Lower leg skin (tissue), 4 donors: ENCODE data around the gene ISG15. TPM values are rescaled to one million over a fixed set of nuclear protein-coding genes. Genes with fewer than 3 reads are reported as not detected.

Experiments used
- DNase-seq, 2 donors: peaks; one replicate each; pipeline ENCODE4 v3.0.0-alpha.2; 2019; ENCODE audit warnings: low spot score in 2 of 2
- H3K4me3 ChIP-seq: fragments of 200-600 bp; sonication (generic); 2 replicates; pipeline ENCODE4 v1.5.1; 2017; ENCODE audit warnings: mild to moderate bottlenecking, low read depth; ENCODE audit not compliant: poor library complexity, severe bottlenecking
- POLR2A ChIP-seq, 2 donors: fragments of 450-650 bp; IDR thresholded peaks; one replicate each; pipeline ENCODE4 v1.6.1; 2016 to 2017; ENCODE audit warnings: antibody characterized with exemption in 2 of 2, mild to moderate bottlenecking in 1 of 2, moderate library complexity in 1 of 2
- WGBS, 2 donors: methylation state at CpG; one replicate each; pipeline ENCODE4 v1.1.5; 2018; 5-methylcytosine and 5-hydroxymethylcytosine counted together
- intact Hi-C: fragments of 100-400 bp; cut with DNase I; formaldehyde crosslinking; loops from one replicate; pipeline ENCODE4 v1.15.0; 2023; ENCODE audit warnings: low total_unique reads
- total RNA-seq, 4 donors: library from RNA; depleted of rRNA; stranded (reverse); fragments of >200 nt; gene quantifications; one replicate each; pipeline ENCODE4 v1.1.0, GENCODE V29; 2016
- TF ChIP-seq, protein P1 (sequence below), 3 donors: fragments of 450-650 bp; IDR thresholded peaks; one replicate each; pipeline ENCODE4 v1.5.1; 2016; ENCODE audit warnings: antibody characterized with exemption in 3 of 3, mild to moderate bottlenecking in 3 of 3, moderate library complexity in 2 of 3

ISG15 gene
- total RNA-seq, 4 donors from 2014 or later = 3.6 to 12.9 (median 6.0) TPM

DNA sequence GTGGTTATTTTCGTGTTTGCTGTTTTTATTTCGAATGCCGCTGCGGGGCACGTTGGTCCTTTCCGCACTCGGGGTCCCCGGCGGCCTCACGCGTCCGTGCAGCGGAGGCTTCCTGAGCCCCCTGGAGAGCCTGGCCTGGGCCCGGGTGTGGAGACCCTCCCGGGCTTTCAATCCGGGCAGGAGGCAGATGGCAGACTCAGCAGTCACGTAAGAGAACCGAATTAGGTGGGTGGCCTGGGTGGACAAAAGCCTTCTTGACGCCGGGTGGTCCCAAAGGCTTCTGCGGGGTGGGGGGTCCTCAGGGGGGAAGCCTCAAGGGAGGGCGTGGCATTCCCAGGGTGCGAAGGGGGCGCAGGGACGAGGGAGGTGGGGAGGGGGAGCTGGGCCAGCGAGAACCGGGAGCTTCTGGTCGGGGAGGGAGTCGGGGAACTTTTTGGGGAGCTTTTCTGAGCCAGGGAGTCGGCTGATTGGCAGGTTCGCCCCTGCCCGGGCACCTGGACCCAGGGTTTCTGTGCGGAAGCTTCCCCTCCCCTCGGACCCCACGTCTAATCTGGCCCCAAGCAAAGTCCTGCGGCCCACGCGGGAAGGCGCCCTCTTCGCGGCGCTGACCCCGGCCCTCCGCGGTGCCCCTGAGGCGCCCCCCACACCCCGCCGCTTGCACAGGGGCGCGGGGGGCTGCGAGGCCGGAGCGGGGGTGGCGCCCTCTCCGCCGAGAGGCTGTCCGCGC lies 12.1 kb upstream of the ISG15 start:
- 0 to 1% methylated on average over 22 to 36 of the region's 58 CpGs for WGBS, 2 donors

DNA sequence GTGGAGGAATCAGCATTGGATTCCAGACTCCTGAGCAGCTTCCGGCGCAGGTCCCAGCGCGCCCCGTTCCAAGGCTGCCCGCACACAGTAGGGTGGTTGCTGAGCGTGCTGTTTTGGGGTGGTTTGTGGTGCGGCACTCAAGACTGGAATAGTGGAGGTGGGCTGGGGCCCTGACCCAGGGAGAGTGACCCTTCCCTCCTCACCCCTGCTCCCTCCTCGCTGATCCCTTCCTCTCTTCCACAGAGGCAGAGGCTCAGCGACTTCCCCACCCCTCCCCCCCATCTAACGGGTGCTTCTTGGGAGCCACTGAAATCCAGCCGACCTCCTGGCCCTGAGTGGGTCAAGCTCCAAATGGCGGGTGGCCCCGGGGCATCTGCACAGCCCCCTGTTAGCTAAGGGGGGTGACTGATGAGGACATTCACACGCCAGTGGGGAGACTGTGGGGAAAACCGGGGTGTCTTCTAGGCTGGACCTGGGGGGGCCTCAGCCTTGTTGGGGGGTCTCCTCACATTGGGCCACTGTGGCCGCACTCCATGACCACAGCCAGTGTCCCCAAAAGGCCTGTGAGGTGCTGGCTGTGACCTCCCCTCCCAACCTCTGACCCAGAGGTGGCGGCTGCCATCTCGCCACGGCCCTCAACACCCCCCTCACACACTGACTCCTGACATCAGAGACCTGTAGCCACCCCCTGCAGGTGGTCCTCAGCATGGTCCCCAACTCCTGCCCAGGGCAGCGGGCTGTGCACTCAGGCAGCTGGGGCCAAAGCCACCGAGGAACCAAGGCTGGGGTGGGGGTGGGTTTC lies 9.5 kb upstream of the ISG15 start:
- no peak for DNase-seq
- intact Hi-C loops = no loop called here
- no peak overlapping the region for H3K4me3 ChIP-seq
- no peak for TF ChIP-seq POLR2A (IDR thresholded peaks at IDR 0.05)
- 69 to 70% methylated on average over 12 to 21 of the region's 22 CpGs for WGBS, 2 donors

More for the DNA sequence above, 12.1 kb upstream of the ISG15 start:
- peak overlapping the region; percentile 35 for H3K4me3 ChIP-seq
- TF ChIP-seq POLR2A (IDR thresholded peaks at IDR 0.05) = no peak
- TF ChIP-seq, protein P1, sequence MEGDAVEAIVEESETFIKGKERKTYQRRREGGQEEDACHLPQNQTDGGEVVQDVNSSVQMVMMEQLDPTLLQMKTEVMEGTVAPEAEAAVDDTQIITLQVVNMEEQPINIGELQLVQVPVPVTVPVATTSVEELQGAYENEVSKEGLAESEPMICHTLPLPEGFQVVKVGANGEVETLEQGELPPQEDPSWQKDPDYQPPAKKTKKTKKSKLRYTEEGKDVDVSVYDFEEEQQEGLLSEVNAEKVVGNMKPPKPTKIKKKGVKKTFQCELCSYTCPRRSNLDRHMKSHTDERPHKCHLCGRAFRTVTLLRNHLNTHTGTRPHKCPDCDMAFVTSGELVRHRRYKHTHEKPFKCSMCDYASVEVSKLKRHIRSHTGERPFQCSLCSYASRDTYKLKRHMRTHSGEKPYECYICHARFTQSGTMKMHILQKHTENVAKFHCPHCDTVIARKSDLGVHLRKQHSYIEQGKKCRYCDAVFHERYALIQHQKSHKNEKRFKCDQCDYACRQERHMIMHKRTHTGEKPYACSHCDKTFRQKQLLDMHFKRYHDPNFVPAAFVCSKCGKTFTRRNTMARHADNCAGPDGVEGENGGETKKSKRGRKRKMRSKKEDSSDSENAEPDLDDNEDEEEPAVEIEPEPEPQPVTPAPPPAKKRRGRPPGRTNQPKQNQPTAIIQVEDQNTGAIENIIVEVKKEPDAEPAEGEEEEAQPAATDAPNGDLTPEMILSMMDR (IDR thresholded peaks at IDR 0.05) = no peak
- intact Hi-C loops = no loop called here
- DNase-seq = peak in 1 of 2 donors; percentile 86

DNA sequence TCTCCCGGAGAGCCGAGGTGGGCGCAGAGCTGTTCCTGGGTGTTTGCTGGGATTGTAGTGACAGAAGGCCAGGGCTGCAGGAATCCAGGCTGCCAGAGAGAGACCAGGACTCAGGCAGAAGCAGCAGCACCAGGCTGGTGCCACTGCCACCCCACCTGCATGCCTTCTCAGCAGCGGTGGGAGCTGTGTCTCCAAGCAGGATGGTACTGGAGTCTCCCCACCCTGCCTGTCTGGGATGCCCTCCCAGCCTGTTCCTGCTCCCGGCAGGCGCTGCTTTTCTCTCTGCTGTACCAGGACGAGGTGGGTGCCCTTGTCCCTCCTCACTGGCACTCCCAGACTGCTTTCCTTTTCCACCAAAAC lies 8.9 kb upstream of the ISG15 start:
- H3K4me3 ChIP-seq = no peak overlapping the region
- TF ChIP-seq POLR2A (IDR thresholded peaks at IDR 0.05) = no peak
- TF ChIP-seq, protein P1 (IDR thresholded peaks at IDR 0.05) = no peak
- 63 to 71% methylated on average over 6 to 7 of the region's 7 CpGs for WGBS, 2 donors
- intact Hi-C loops = no loop called here
- no peak for DNase-seq

DNA sequence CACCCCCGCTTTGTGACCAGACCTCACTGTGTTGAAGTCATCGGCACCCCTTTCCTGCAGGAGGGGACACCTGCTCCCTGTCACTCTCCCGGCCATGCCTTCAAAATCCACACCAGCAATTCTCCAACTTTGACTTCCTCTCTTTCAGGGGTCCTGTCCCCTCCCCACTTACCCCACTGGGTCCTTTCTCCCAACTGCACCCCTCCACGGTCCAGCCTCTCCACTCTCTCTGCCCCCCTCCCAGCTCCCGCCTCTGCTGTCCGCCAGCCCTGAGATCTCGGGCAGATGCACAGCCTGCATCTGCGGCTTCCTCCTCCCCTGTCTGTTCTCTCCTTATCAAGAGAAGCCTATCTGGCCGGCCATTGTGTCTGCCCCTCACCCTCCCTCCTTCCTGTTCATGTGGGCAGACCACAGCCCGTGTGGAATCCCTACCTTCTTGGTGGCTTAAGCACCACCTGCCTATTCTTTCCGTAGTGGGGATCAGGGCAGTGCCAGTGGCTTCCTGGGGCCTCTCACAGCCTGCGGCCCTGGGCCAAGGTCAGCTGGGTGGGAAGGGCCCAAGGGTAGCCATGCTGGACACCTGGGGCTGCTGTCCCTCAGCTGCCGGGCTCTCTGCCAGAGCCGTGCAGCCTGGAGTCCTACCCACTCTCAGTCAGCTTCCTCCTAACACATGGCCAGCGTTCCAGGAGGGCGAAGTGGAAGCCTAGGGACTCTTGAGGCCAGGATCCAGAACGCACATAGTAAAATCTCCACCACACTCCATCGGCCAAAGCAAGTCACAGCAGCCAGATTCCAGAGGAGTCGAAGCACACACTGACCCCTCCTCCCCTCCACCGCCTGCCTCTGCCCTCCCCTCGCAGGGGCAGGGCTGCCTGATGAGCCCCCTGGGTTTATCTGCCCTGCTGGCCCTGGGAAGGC lies 8.3 kb upstream of the ISG15 start:
- no peak for DNase-seq
- 48% methylated on average over 21 of the region's 21 CpGs for WGBS, 2 donors

DNA sequence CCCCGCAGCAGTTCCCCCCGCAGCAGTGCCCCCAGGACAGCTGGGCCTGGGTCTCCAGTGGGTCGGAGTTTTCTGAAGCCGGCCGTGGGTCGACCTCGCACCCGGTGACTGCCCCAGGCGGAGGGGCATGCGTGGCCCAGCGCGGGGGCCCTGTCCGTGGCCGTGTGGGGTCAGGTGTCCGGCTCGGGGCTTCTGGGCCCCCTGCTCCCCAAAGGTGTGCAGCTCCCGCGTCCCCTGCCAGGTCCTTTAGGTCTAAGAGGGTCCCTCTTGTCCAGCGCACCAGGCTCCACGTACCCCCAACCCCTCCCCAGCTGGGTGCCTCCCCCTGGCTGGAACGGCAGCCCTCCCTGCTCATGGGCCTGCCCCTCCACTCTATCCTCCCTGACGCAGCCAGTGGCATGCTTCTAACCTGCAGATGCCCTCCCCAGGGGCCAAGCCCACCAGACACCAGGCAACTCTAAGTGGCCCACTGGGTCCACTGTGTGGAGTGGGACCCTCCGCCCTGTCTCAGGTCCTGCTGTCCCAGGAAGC lies 7.5 kb upstream of the ISG15 start:
- no peak for DNase-seq
- no peak for TF ChIP-seq POLR2A (IDR thresholded peaks at IDR 0.05)
- TF ChIP-seq, protein P1 (IDR thresholded peaks at IDR 0.05) = no peak
- 64 to 77% methylated on average over 16 to 20 of the region's 23 CpGs for WGBS, 2 donors
- no peak overlapping the region for H3K4me3 ChIP-seq
- intact Hi-C loops = no loop called here

More for the DNA sequence above, 8.3 kb upstream of the ISG15 start:
- TF ChIP-seq POLR2A (IDR thresholded peaks at IDR 0.05) = no peak
- TF ChIP-seq, protein P1 (IDR thresholded peaks at IDR 0.05) = no peak
- intact Hi-C loops = no loop called here
- H3K4me3 ChIP-seq = no peak overlapping the region
